Measurements from ENCODE around the gene UBAC1. TPM values are rescaled to one million over a fixed set of nuclear protein-coding genes. Genes with fewer than 3 reads are reported as not detected.
"Not testable (repeated sequence)": the region's sequence is repeated elsewhere in the genome, so short reads cannot be mapped to it uniquely, and the experiment has no call there.

The UBAC1 gene
- total RNA-seq, 2 donors from 2014 or later = 64.9 to 65.7 TPM

GRCh38 chr9:135928731-135929655 is 32.2 kb downstream of the UBAC1 start:
- ATAC-seq = no peak
- no peak for DNase-seq
- intact Hi-C loops (cut with DNase I) = no loop called here

GRCh38 chr9:135928074-135928730 is 33.0 kb downstream of the UBAC1 start:
- ATAC-seq = no peak
- intact Hi-C loops (cut with DNase I) = no loop called here
- DNase-seq = no peak

DNA sequence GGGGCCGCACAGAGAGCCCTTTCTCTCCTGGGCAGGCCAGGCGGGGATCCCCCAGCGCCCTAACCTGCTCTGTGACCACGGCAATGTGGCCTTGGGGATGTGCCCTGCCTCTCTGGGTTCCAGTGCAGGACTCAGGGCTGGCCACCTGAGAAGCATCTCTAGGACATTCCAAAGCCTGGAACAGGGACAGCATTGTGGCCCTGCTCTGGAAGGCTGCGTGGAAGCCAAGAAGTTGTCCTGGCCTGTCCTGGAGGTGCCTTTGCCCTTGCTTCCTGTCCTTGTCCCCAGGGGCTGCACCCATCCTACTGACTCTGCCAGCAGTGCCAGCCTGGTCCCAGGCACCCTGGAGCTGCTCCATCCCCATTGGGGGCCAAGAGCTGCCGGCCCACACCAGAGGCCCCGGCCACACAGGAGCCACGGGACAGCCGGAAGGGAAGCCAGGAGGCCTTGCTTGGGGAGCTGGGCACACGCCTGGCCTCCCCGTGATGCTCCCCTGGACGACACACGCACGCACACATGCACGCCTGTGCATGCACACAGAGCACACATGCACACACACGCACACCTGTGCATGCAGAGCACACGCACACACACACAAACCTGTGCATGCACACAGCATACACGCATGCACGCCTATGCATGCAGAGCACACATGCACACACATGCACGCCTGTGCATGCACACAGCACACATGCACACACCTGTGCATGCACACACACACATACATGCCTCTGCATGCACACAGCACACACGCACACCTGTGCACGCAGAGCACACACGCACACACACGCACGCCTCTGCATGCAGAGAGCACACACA is 33.8 kb downstream of the UBAC1 start:
- intact Hi-C loops (cut with DNase I) = no loop called here
- no peak for ATAC-seq
- DNase-seq = no peak

GRCh38 chr9:135926402-135927194 is 34.6 kb downstream of the UBAC1 start:
- intact Hi-C loops (cut with DNase I) = no loop called here
- peak; percentile 42 for DNase-seq
- peak in 1 of 2 donors; percentile 68 for ATAC-seq

DNA sequence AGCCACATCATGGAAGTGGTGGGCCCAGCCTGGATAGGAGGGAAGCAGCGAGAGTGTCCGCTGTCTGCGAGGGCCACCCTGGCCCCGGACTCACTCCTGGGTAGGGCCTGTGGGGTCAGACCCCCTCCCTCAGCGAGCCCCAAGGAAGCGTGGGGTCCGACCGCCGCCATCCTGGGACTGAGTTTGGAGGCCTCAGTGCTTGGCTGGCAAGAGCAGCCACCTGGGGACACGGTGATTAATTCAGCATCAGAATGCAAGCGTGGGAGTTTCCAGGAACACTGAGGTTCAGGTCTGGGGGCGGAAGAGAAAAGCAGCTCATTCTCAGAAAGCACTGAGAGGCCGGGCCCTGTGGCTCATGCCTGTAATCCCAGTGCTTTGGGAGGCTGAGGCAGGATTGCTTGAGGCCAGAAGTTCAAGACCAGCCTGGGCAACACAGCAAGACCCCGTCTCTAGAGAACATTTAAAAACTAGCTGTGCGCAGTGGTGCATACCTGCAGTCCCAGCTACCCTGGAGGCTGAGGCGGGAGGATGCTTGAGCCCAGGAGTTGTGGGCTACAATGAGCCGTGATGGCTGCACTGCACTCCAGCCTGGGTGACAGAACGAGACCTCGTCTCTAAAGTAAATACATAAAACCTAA is 35.6 kb downstream of the UBAC1 start:
- no peak for ATAC-seq
- no peak for DNase-seq
- intact Hi-C loops (cut with DNase I) = no loop called here

GRCh38 chr9:135924628-135925338 is 36.4 kb downstream of the UBAC1 start:
- no peak for ATAC-seq
- intact Hi-C loops (cut with DNase I) = no loop called here
- DNase-seq = no peak

GRCh38 chr9:135923508-135923907 is 37.7 kb downstream of the UBAC1 start:
- no peak for DNase-seq
- no peak for ATAC-seq
- intact Hi-C loops (cut with DNase I) = no loop called here

DNA sequence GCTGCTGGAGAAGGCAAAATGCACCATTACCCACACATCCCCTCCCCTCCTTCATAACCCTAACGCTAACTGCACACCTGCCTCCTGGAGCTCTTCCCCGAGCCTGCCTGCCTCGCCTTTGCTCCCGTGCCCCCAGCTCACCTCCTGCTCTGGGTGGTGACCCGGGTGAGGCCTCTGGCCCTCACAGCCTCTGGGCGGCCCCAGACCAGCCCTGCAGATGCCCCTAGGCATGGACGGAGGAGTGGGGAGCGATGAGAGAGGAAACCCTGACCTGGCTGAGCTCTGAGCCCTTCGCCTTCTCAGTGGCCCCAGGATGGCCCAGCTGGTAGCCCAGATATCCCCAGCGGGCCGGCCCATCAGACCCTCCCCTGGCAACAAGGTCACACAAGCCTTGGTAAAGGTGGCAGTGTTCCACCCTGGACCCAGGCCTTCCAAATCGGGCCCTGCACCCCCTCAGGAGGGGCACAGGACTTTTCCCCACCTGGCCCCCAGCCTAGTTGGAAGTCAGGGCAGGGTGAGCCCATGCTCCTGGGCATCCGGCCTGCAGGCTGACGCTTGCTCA is 39.3 kb downstream of the UBAC1 start:
- intact Hi-C loops (cut with DNase I) = no loop called here
- DNase-seq = no peak
- ATAC-seq = no peak

GRCh38 chr9:135920973-135921585 is 40.1 kb downstream of the UBAC1 start:
- DNase-seq = no peak
- ATAC-seq = no peak
- intact Hi-C loops (cut with DNase I) = no loop called here

- no peak for DNase-seq
- no peak for ATAC-seq
Observed at GRCh38 chr9:135920256-135920930, 40.8 kb downstream of the UBAC1 start.

DNA sequence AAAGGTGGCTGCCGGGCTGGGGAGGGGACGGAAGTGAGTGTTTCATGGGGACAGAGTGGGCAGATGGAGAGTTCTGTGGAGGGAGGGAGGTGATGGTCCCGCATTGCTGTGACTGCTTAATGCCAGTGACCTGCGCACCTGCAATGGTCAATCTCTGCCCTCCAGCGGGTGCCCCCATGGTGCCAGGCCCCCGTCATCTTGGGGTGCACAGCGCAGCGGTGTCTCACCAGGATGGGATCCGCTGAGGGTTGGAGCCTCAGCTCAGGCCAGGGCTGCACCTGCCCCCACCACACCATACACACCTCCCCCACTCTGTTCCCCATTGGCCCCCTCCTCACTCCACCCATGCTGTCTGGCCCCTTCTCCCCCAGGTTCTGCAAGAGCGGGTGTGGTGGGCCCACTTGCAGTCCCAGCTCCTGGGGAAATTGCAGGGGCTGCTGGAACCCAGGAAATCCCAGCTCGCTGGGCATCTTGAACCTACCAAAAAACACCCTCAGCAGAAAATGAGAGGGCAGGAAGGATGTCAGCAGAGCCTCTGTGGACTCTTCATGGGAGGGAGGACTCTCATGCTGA is 41.8 kb downstream of the UBAC1 start:
- peak in 1 of 2 donors; percentile 23 for ATAC-seq
- intact Hi-C loops (cut with DNase I) = no loop called here

More at GRCh38 chr9:135920256-135920930, 40.8 kb downstream of the UBAC1 start:
- intact Hi-C loops (cut with DNase I) = no loop called here

DNA sequence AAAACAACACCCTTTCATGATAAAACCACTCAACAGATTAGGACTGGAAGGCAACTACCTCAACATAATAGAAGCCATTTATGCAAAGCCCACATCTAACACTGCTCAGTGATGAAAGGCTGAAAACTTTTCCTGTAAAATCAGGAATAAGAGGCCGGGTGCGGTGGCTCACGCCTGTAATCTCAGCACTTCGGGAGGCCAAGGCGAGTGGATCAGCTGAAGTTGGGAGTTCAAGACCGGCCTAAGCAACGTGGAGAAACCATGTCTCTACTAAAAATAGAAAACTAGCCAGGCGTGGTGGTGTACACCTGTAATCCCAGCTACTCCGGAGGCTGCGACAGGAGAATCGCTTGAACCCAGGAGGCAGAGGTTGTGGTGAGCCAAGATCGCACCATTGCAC is 44.9 kb downstream of the UBAC1 start:
- ATAC-seq; intact Hi-C loops (cut with DNase I); DNase-seq: not testable (repeated sequence)

More for the DNA sequence above, 41.8 kb downstream of the UBAC1 start:
- DNase-seq = no peak

- no peak for DNase-seq
- no peak for ATAC-seq
- intact Hi-C loops (cut with DNase I) = loop anchor here in 1 of 2 donors (5.0 kb wide), 1 partner anchor 42 kb away; no protein-coding TSS in a partner anchor
Observed at GRCh38 chr9:135914921-135915320, 46.3 kb downstream of the UBAC1 start.

GRCh38 chr9:135911233-135911632 is 49.9 kb downstream of the UBAC1 start:
- intact Hi-C loops (cut with DNase I) = loop anchor here in 1 of 2 donors (5.0 kb wide), 1 partner anchor 46 kb away; no protein-coding TSS in a partner anchor
- not testable (repeated sequence) for DNase-seq, ATAC-seq

GRCh38 chr9:135910757-135911156 is 50.4 kb downstream of the UBAC1 start:
- ATAC-seq = no peak
- intact Hi-C loops (cut with DNase I) = loop anchor here in 1 of 2 donors (5.0 kb wide), 1 partner anchor 47 kb away; no protein-coding TSS in a partner anchor
- no peak for DNase-seq

GRCh38 chr9:135910216-135910615 is 51.0 kb downstream of the UBAC1 start:
- DNase-seq = no peak
- no peak for ATAC-seq
- intact Hi-C loops (cut with DNase I) = loop anchor here in 1 of 2 donors (5.0 kb wide), 1 partner anchor 47 kb away; no protein-coding TSS in a partner anchor

Measured in left cardiac atrium (tissue), 4 donors.